SHP77 treated with DMSO at 0.1 percent for 48 hours (cell line): ENCODE results near the gene MUC2.
"Not testable (repeated sequence)": the region's sequence is repeated elsewhere in the genome, so short reads cannot be mapped to it uniquely, and the experiment has no call there.

ENCODE experiments used
- DNase-seq: peaks from one replicate; lab custom pipeline; 2025; lab: John Stamatoyannopoulos, UW

The MUC2 gene

GRCh38 chr11:1106387-1106786, 31.7 kb downstream of the MUC2 start:
- DNase-seq: no peak

- DNase-seq: no peak
These were observed 32.9 kb downstream of the MUC2 start for GRCh38 chr11:1107316-1108245.

GRCh38 chr11:1108246-1108900, 33.7 kb downstream of the MUC2 start:
- no peak for DNase-seq

GRCh38 chr11:1109101-1109917, 34.6 kb downstream of the MUC2 start:
- no peak for DNase-seq

GRCh38 chr11:1109918-1110705, 35.4 kb downstream of the MUC2 start:
- DNase-seq: no peak

DNA sequence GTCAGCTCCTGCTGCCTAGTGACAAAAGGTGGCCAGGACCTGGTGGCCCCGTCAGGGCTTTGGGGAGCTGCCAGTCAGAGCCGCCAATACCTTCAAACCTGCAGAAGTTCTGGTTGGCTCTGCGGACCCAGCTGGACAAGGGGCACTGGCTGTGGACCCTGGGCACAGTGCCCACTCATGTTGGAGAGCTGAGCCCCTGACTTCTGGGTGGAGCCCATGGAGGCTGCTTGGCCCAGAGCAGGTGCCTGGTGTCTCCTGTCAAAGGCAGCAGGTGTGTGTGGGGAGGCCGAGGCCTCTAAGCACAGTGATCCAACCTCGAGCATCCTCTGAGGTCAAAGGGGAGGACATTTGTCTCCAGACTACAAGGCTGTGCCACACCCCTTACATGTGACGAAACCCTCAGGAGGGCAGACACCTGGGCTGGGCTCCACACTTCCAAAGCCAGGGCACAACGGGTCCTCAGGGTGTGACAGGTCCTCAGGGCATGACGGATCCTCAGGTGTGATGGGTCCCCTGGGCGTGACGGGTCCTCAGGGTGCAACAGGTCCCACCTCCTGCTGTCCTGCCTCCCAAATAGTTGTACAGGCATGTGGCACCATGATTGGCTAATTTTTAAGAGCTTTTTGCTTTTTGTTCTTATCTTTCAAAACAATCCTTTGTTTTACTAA, 37.0 kb downstream of the MUC2 start:
- no peak for DNase-seq

- no peak for DNase-seq
These were observed 37.9 kb downstream of the MUC2 start for GRCh38 chr11:1112351-1113191.

- DNase-seq: no peak
These were observed 38.9 kb downstream of the MUC2 start for GRCh38 chr11:1113405-1114201.

DNA sequence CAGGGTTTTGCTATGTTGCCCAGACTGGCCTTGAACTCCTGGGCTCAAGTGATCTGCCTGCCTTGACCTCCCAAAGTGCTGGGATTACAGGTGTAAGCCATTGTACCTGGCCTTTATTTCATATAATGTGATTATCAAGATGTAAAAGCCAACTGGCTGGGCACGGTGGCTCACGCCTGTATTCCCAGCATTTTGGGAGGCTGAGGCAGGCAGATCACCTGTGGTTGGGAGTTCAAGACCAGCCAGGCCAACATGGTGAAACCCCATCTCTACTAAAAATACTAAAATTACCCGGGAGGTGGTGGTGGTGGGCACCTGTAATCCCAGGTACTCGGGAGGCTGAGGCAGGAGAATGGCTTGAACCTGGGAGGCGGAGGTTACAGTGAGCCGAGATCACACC, 40.6 kb downstream of the MUC2 start:
- not testable (repeated sequence) for DNase-seq

- DNase-seq: no peak
These were observed 41.4 kb downstream of the MUC2 start for GRCh38 chr11:1116104-1116503.

GRCh38 chr11:1116666-1117390, 42.2 kb downstream of the MUC2 start:
- DNase-seq: no peak

- DNase-seq: no peak
These were observed 43.3 kb downstream of the MUC2 start for GRCh38 chr11:1117992-1118391.

DNA sequence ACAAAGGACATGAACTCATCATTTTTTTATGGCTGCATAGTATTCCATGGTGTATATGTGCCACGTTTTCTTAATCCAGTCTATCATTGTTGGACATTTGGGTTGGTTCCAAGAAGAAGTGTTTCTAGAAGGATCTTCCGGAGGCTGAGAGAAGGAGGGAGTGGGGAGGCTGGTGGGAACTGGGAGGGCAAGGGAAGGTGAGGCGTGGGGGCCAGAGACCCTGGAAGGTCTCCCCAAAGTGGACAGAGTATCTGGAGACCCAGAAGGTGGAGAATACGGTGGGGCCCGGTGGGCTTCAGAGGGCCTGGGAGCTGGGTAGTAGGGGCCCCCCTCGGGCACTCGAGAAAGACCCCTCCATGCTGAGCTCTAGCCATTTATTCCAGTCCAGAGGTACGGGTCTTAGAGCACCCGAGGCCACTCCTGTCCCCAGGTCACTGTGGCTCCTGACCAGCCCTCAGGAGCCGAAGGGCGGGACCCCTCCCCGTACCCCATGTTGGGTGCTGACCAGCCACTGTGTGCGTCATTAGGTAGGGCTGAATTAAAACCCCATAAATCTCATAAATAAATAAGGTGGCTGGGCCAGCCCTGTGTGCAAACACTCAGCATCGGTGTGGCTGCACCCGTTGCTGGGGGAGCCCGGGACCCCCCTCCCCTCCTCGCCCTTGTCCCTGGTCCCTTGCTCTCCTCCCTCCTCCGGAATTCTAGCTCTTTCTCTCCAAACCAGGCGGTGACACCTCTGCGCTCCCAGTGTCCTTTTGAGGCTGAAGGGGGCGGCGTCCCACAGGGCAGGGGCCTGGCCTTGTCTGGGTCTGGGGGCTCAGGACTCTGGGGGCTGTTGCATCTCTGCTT, 44.3 kb downstream of the MUC2 start:
- DNase-seq: no peak

DNA sequence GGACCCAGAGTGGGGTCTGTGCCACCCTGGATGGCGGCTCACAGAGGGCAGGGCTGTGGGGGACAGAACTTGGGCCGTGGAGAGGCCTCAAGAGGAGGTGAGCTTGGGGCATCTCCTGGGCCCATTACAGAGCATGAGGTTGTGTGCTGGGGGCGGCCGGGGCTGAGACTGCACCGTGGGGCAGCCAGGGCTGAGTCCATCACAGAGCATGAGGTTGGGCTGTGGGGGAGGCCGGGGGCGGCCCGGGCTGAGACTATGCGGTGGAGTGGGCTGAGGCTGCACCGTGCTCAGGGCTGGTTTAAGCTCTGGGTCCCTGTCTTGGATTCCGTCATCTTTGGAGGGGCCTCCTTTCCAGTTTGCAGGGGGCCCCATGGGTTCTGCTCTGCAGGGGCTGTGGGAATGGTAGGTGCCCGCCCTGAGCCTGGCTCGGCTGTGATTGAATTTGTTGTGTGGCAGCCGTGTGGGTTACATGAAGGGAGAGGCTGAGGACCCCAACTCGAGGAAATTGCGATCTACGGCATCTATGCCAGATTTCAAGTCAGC, 45.0 kb downstream of the MUC2 start:
- no peak for DNase-seq

DNA sequence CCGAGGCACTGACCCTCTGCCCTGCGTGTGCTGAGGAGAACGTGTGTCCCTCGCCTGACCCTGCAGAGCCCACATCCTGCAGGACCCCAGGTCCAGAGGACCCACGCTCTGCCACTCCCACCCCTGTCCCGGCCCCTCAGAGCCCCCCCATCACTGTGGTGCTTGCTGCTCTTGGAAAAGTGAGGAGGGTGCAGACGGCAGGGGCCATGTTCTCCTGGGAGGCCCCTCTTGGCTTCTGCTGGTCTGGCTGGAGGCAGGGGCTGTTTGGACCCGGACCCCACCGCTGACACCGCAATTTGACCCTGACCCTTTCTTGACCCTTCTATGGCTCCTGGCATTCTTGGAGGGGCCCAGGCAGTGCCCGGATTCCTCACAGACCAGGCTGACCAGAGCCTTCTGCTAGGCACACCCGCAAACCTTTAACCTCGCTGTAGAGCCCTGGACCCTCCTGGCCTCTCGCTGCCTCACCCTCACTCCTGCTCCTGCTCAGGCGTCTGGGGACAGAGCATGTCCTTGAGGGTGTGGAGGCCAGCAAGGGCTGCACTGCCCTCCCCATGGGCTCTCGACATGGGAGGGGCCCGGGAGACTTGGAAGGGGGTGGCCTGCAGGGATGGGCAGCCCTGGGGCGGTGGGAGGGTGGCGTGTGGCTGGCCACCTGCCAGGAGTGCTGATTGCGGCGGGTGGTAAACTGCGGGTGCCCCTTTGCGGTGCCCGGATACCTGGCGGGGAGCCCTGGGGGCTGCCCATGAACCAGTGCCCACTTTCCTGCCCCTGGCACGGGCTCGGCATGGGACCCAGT, 46.1 kb downstream of the MUC2 start:
- no peak for DNase-seq

- DNase-seq: no peak
These were observed 46.7 kb downstream of the MUC2 start for GRCh38 chr11:1121331-1121812.
